ENCODE data around the gene ETV7.
A peak's percentile ranks its signal among the peaks of the same experiment; 100 is the strongest.
"Not testable (repeated sequence)": the region's sequence is repeated elsewhere in the genome, so short reads cannot be mapped to it uniquely, and the experiment has no call there.

Gene ETV7

DNA sequence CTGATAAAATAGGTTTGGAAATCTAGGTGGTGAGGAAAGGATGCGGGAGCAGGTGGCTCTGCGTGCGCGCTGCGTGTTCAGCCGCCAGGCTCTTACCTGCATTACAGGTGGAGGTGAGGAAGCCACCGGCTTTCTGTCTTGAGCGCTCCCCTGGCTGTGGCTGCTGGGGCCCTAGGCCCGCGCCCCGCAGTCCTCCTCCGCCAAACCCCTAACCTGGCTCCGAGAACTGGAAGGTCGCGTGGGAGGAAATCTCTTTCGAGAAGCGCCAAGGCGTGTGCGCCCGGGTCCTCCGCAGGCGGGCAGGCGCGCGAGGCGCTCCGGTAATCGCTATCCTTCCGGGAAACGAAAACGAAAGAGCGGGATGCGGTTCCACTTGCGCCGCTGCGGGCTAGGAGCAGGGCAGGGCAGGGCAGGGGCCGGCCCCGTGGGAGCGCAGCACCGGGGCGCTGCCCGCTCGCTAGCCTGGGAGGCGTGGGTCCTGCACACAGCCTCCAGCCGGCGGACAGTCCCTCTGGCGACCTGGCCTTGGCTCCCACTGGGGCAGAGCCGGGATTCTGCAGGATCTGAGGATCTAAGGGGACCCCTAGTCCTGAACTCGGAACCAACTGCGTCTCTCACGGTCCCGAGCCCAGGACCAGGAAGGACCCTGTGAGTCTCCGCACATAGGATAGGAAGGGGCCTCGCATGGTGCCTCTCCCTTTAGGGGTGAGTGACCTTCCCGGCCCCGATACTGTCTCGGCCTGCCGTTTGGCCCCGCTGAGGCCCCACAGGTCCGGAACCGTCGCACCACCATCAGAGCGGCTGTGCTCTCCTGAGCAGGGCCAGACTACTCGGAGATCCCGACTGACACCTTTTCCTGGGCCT, at the start of gene ETV7:
ETV7 (minus strand) TSS at position 230 of the 864 bp plus-strand sequence; CDS start at position 102, 128 bp downstream.
- peak within 1 kb of the TSS; percentile 40; the same call in 1 of the 2 replicates for H3K4me3 ChIP-seq (ENCODE audit: low read length)
- TF ChIP-seq ZNF274 (IDR thresholded peaks at IDR 0.05; ENCODE audit: low read depth, low read length), result no peak

DNA sequence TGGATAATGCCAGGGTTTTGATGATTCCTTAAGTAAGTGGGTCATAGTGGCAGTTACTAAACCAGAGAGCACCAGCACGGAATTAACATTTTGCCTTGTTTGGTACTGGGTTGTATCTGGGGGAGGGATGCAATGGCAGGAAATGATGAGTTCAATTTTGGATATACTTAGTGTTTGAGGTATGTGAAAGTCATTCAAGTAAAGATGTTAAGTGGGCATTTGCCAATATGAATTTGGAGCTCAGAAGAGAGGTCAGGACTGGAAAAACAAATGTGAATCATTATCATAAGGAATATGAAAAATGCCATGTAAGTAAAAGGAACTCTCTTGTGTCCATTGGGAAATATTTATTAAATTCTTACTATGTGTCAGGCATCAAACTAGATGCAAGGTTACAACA, 49.0 kb upstream of the ETV7 start:
- no peak for TF ChIP-seq ZNF274 (IDR thresholded peaks at IDR 0.05; ENCODE audit: low read depth, low read length)
- no peak overlapping the region for H3K4me3 ChIP-seq (ENCODE audit: low read length)

DNA sequence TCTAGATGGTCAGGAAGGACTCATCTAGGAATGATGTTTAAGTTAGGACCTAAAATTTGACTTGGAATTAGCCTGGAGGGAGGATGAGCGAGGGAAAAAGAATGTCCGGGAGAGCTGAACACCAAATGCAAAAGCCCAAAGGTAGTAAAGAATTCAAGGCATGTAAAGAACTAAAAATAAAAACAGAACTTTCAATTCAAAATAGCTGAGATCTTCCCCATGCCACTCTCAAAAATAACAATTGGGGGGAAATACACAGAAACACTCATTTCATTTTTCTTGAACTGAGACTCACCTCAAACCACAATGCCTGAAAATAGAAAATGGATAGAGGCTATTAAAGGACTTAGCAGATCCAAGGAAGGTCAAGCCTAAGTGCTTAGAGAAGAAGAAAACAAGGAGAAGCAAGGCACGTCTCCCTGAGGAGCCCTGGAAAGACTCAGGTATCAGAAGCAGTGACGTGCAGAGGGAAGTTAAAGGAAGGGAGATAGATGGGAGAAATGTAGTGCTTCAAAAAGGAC, 44.7 kb upstream of the ETV7 start:
- H3K4me3 ChIP-seq (ENCODE audit: low read length), result no peak overlapping the region; the same call in 1 of the 2 replicates
- no peak for TF ChIP-seq ZNF274 (IDR thresholded peaks at IDR 0.05; ENCODE audit: low read depth, low read length)

DNA sequence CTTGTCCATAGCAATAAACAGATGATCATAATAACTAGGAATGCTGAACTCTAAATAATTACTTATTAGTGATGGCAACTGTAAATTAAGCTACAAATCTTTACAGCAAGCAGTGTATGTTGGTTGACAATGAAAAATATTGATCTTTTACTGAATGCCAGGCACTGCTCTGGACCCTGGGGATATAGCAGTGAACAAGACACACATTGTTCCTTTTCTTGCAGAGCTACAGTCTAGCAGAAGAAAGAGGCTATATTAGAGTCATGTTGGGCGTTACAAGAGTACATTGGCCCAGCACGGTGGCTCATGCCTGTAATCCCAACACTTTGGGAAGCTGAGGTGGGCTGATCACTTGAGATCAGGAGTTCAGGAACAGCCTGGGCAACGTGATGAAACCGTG, 43.7 kb upstream of the ETV7 start:
- no peak overlapping the region for H3K4me3 ChIP-seq (ENCODE audit: low read length)
- TF ChIP-seq ZNF274 (IDR thresholded peaks at IDR 0.05; ENCODE audit: low read depth, low read length), result no peak

DNA sequence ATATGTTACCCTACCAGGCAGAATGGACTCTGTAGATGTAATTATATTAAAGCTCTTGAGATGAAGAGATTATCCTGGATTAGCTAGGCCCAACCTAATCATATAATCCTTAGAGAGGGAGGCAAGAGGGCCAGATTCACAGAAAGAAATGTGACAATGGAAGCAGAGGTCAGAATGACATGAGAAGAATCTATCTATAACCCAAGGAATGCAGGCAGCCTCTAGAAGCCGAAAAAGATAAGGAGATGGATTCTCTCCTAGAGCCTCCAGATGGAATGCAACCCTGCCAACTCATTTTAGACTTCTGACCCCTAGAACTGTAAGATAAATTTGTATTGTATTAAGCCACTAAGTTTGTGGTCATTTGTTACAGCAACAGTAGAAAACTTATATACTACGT, 42.9 kb upstream of the ETV7 start:
- TF ChIP-seq ZNF274 (IDR thresholded peaks at IDR 0.05; ENCODE audit: low read depth, low read length), result no peak
- H3K4me3 ChIP-seq (ENCODE audit: low read length), result no peak overlapping the region

DNA sequence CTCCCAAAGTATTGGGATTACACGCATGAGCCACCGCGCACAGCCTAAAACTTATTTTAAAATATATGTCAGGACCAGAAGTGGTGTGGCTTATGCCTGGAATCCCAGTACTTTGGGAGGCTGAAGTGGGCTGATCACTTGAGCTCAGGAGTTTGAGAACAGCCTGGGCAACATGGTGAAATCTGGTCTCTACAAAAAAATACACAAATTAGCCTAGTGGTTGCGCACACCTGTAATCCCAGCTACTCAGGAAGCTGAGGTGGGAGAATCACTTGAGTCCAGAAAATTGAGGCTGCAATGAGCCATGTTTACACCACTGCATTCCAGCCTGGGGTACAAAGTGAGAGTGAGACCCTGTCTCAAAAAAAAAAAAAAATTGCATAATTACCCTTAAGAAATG, 41.4 kb upstream of the ETV7 start:
- H3K4me3 ChIP-seq (ENCODE audit: low read length), result no peak overlapping the region
- no peak for TF ChIP-seq ZNF274 (IDR thresholded peaks at IDR 0.05; ENCODE audit: low read depth, low read length)

DNA sequence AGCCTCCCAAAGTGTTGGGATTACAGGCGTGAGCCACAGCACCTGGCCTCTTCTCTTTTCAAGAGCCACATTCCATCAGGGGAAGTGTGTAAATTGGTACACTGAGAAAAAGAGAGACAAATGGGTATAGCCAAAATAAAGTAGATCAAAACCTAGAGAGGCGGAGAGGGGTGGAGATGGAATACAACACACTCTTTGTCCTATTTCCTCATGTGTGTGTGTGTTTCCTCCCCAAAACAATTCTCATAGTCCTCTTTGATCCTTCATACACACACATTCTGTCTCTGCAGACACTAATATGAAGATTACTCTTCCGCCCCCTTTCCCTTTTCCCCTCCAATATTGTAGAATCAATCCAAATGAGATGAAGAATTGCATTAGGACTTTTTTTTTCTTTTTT, 39.2 kb upstream of the ETV7 start:
- H3K4me3 ChIP-seq (ENCODE audit: low read length), result no peak overlapping the region
- no peak for TF ChIP-seq ZNF274 (IDR thresholded peaks at IDR 0.05; ENCODE audit: low read depth, low read length)

DNA sequence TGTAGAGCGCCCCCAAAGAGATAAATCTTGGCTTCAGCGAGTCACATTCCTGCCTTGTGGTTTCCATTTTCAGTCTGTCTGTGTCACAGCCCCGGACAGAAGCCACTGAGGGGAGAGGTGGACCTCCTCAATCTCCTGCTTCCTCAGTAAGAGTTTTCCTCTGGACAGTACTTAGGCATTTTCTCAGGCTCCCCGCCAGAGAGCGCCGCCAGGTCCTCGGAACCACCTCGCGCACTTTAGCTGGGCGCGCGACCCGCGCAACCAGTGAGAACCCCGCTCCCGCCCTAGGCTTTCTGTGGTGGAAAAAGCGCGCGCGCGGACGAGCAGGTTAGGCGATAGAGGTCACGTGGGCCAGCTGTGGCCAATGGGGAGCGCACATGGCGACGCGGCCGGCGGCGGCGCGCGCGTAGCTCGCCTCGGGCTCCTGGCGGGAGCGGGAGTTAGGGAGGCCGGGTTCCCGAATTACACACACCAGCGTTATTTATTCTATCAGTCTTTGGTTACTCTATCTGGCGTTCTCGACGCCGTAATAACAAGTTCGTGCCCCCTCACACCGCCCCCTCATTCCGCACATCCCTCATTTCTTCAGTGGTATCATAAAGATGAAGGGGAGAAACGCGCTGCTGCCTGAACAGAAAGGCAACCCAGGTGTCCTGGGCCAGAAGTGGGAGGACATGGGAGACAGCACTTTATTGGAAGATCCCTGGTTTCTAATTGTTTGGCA, 35.8 kb upstream of the ETV7 start:
- peak overlapping the region; percentile 76 for H3K4me3 ChIP-seq (ENCODE audit: low read length)
- TF ChIP-seq ZNF274 (IDR thresholded peaks at IDR 0.05; ENCODE audit: low read depth, low read length), result no peak

DNA sequence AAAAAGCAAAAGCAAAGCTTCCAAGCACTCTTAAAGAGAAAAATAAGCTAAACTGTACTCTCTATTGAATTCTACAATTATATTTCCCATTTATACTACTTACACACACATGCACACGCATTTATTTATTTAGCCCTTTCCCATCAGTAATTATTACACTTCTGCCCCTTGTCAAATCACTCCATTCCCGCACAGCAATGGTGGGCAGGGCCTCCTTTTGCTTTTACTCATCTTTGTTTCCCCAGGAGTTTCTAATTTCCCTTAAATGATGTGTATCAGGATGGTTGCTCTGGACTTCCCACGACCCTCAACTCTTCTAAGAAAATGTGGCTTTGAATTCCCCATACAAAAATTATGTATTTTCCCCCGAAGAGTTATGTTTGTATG, 35.2 kb upstream of the ETV7 start:
- TF ChIP-seq ZNF274 (IDR thresholded peaks at IDR 0.05; ENCODE audit: low read depth, low read length), result no peak
- H3K4me3 ChIP-seq (ENCODE audit: low read length), result peak overlapping the region; percentile 63; the same call in 1 of the 2 replicates

DNA sequence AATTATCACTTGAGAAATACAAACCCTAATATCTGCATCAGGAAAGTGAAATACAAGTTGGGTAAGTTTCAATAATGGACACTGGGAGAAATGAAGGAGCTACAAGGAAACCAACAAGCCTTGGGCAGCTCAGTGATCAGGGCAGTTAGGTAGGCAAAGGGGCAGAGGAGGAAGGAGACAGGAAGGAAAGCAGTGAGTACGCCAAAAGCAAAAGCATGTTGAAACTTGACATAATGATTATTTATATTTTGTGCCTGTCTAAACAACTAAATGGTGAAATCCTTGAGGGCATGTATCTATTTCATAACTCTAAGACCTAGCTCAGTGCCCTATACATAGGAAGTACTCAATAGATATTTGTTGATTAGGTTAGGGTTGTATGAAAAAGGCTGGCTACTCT, 31.8 kb upstream of the ETV7 start:
- no peak for TF ChIP-seq ZNF274 (IDR thresholded peaks at IDR 0.05; ENCODE audit: low read depth, low read length)

DNA sequence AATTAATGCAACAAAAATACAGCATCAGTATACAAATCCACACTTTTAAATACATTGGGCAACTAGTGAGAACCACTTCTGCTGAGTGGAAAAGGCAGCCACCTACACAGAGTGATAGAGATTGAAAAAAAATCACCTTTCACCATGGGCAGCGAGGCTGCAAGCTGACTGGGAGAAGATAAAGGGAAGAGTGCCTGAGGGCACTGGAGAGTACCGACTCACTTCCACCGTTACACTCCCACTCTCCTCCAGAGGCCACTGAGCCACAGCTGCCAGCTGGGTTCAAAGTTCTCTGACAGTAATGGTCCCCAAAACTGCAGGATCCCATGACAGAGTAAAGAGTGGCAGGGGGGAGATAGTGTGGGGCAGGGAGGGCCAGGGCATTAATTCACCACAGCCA, 31.1 kb upstream of the ETV7 start:
- no peak overlapping the region for H3K4me3 ChIP-seq (ENCODE audit: low read length)
- no peak for TF ChIP-seq ZNF274 (IDR thresholded peaks at IDR 0.05; ENCODE audit: low read depth, low read length)

More for the DNA sequence above, 31.8 kb upstream of the ETV7 start:
- no peak overlapping the region for H3K4me3 ChIP-seq (ENCODE audit: low read length)

DNA sequence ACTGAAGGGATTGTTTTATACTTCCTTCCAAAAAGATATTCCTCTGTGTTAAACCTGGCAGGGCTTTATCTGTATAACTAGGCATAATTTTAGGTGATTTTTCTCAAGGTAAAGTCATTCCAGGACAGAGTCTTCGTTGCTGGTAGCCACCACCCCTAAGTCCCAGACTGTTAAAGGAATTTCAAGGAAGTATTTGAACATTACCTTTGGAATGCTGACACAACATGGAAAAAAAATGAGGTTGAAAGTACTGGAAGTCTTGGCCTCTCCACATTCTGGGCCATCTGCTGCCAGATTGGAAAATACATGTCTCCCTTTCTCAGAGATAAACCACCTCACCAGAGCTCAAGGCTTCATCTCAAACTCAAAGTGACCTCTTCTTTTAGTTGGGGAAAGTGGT, 27.0 kb upstream of the ETV7 start:
- no peak overlapping the region for H3K4me3 ChIP-seq (ENCODE audit: low read length)
- no peak for TF ChIP-seq ZNF274 (IDR thresholded peaks at IDR 0.05; ENCODE audit: low read depth, low read length)

DNA sequence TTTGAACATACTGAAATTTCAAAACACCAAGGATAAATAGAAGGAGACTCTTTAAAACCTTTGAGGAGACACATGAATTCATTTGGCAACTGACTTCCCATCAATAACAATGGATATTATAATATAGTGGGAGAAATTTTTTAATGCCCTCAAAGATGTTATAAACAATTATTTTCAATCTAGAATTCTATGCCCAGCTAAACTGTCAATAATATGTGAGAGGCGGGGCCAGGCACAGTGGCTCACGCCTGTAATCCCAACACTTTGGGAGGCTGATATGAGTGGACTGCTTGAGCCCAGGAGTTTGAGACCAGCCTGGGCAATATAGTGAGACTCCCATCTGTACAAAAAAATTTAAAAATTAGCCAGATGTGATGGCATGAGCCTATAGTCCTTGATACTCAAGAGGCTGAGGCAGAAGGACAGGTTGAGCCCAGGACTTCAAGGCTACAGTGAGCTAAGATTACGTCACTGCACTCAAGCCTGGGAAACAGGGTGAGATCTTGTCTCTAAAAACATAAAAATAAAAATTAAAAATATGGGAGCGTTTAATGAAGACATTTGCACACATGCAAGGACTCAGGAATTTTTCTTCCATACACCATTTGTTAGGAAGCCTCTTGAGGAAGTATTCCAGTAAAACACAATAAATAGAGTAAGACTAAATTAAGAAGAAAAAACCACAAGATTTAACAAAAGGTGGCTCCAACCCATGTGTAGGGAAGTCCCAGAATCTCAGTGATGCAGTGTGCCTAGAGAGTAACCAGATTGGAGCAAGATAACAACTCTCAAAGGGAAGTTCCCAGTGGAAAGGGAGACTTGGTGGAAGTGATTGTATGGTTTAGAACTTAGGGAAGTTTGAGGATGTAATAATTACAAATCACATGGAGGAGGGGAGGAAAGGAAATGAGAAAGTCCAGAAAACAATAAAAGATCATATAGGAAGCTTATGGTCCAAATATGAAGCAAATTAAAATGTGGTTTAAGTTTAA, 26.3 kb upstream of the ETV7 start:
- no peak overlapping the region for H3K4me3 ChIP-seq (ENCODE audit: low read length)
- no peak for TF ChIP-seq ZNF274 (IDR thresholded peaks at IDR 0.05; ENCODE audit: low read depth, low read length)

DNA sequence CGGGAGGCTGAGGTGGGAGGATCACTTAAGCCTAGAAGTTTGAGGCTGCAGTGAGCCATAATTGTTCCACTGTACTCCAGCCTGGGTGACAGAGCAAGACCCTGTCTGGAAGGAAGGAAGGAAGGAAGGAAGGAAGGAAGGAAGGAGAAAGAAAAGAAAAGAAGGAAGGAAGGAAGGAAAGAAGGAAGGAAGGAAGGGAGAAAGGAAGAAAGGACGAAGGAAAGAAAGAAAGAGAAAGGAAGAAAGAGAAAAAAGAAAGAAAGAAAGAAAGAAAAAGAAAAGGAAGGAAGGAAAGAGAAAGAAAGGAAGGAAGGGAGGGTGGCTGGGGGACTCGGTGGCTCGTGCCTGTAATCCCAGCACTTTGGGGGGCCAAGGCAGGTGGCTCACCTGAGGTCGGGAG, 22.2 kb upstream of the ETV7 start:
- not testable (repeated sequence) for H3K4me3 ChIP-seq (ENCODE audit: low read length)
